PC-9 (cell line): Measurements from ENCODE around the gene IL3.

ENCODE experiments used
- CTCF ChIP-seq: fragments of 200-600 bp; sonication (generic); conservative IDR thresholded peaks from 2 replicates; pipeline ENCODE4 v1.6.1; 2017; ENCODE audit warnings: mixed run types, antibody characterized with exemption, mild to moderate bottlenecking, moderate library complexity
- EZH2 ChIP-seq: fragments of 200-600 bp; sonication (generic); IDR thresholded peaks from 2 replicates; pipeline ENCODE4 v1.8.0; 2017; ENCODE audit warnings: antibody characterized with exemption, low read depth

GRCh38 chr5:132010989-132011621, 49.4 kb upstream of the IL3 start:
- TF ChIP-seq CTCF: no peak
- TF ChIP-seq EZH2: no peak
